ENCODE results near the gene NAB2. TPM values are rescaled to one million over a fixed set of nuclear protein-coding genes. Genes with fewer than 3 reads are reported as not detected.

NAB2 gene
- polyA plus RNA-seq, 3 donors, result 1.00 to 8.3 (median 2.7) TPM

DNA sequence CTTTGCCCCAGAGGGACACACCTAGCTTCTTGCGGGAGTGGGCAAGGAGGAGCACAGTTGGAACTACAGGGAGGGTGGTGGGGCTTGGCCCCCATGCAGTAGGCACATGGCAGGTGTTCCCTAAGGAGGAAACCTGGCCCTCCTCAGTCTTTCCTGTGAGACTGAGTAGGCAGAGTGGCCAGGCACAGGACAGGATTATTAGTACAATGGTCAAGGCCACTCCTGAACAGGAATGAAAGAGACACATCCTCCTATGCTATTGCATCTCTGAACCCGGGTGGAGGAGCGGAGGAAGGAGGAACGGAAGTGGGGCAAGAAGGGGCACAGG, 39.8 kb upstream of the NAB2 start:
- peaks cover 60% of the 10 kb centered on the region for H3K4me1 Mint-ChIP-seq
- Histone ChIP-seq H4K20me1 (ENCODE audit: insufficient read depth, low read length) (no peaks in the 10 kb centered on the region), H3K9ac (ENCODE audit: insufficient read depth, low read length, poor library complexity, severe bottlenecking) (no peak overlapping the region), H3K4me3 (replicated peaks in 1 of 3; ENCODE audit: low read depth in 2 of 3, low read length in 3 of 3) (peak overlapping the region in 1 of 3 experiments; percentile 22), H3K27me3 (ENCODE audit: control insufficient read depth in 2 of 2, insufficient read depth in 2 of 2, low read length in 2 of 2) (no peaks in the 10 kb centered on the region), H3K79me2 (ENCODE audit: insufficient read depth, low read length) (no peaks in the 10 kb centered on the region), H3K36me3 (replicated peaks in 1 of 2; ENCODE audit: control insufficient read depth in 1 of 2, insufficient read depth in 2 of 2, low read length in 2 of 2) (no peaks in the 10 kb centered on the region), H3K9me3 (replicated peaks in 1 of 2; ENCODE audit: control insufficient read depth in 1 of 2, insufficient read depth in 1 of 2, low read length in 2 of 2) (no peaks in the 10 kb centered on the region), H3K27ac (ENCODE audit: low read depth in 1 of 2, low read length in 2 of 2) (peak overlapping the region; percentile 3 to 85), H2AFZ (ENCODE audit: insufficient read depth, low read depth, low read length, poor library complexity, severe bottlenecking) (no peak overlapping the region), H3K4me2 (replicated peaks; ENCODE audit: extremely low read depth, low read length, poor library complexity, severe bottlenecking) (peak overlapping the region; percentile 18), H3K4me1 (ENCODE audit: control insufficient read depth in 1 of 2, insufficient read depth in 2 of 2, low read length in 2 of 2) (peaks cover 55% of the 10 kb centered on the region in 2 donors)
- peak in 2 of 3 donors; percentile 27 to 34 for DNase-seq
- intact Hi-C loops (cut with micrococcal nuclease), result no loop called here
- H3K27me3 Mint-ChIP-seq (ENCODE audit: low read depth in 3 of 3), result peaks cover 2 to 6% (median 6%) of the 10 kb centered on the region in 3 donors
- H3K27ac Mint-ChIP-seq, result peak overlapping the region in 5 of 7 donors; percentile 2 to 93 (median 72)
- H3K4me3 Mint-ChIP-seq, result peak overlapping the region in 1 of 2 donors; percentile 60
- TF ChIP-seq, protein P1, sequence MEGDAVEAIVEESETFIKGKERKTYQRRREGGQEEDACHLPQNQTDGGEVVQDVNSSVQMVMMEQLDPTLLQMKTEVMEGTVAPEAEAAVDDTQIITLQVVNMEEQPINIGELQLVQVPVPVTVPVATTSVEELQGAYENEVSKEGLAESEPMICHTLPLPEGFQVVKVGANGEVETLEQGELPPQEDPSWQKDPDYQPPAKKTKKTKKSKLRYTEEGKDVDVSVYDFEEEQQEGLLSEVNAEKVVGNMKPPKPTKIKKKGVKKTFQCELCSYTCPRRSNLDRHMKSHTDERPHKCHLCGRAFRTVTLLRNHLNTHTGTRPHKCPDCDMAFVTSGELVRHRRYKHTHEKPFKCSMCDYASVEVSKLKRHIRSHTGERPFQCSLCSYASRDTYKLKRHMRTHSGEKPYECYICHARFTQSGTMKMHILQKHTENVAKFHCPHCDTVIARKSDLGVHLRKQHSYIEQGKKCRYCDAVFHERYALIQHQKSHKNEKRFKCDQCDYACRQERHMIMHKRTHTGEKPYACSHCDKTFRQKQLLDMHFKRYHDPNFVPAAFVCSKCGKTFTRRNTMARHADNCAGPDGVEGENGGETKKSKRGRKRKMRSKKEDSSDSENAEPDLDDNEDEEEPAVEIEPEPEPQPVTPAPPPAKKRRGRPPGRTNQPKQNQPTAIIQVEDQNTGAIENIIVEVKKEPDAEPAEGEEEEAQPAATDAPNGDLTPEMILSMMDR (IDR thresholded peaks at IDR 0.05), result no peak
- 100% methylated on average over 1 of the region's 4 CpGs for WGBS (ENCODE audit: insufficient coverage)
- H3K36me3 Mint-ChIP-seq, result no peaks in the 10 kb centered on the region
- H3K9me3 Mint-ChIP-seq, result peaks cover 0 to 3% (median 0%) of the 10 kb centered on the region in 7 donors

DNA sequence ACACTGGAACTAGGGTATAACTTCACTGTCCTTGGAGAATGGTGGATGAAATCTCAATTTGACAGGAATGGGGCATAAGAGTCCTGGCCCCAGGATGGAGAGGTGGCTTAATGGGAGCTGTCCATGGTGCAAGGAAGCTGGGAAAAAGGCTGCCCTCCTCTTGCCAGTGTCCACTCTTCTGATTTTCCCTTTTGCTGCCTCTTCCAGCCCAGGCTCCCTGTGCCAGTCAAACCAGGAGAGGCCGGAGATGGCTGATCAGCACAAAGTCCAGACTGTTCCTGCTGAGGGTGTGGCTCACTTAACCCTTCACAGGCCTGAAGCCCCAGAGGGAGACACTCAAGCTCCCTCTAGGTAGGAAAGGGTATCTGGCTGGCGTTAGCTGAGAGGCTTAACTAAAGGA, 39.0 kb upstream of the NAB2 start, which contains the start of gene MYO1A:
MYO1A (minus strand) TSS at position 240 of the 400 bp plus-strand sequence. CDS start 1,806 bp downstream, outside the sequence.
- Histone ChIP-seq H2AFZ (ENCODE audit: insufficient read depth, low read depth, low read length, poor library complexity, severe bottlenecking) (no peak within 1 kb of the TSS), H4K20me1 (ENCODE audit: insufficient read depth, low read length) (no peaks in the 10 kb centered on the region), H3K4me1 (ENCODE audit: control insufficient read depth in 1 of 2, insufficient read depth in 2 of 2, low read length in 2 of 2) (peaks cover 55% of the 10 kb centered on the region in 2 donors), H3K27ac (ENCODE audit: low read depth in 1 of 2, low read length in 2 of 2) (peak within 1 kb of the TSS; percentile 3 to 85), H3K27me3 (ENCODE audit: control insufficient read depth in 2 of 2, insufficient read depth in 2 of 2, low read length in 2 of 2) (no peaks in the 10 kb centered on the region), H3K9ac (ENCODE audit: insufficient read depth, low read length, poor library complexity, severe bottlenecking) (no peak within 1 kb of the TSS), H3K4me2 (replicated peaks; ENCODE audit: extremely low read depth, low read length, poor library complexity, severe bottlenecking) (peak within 1 kb of the TSS; percentile 18), H3K4me3 (replicated peaks in 1 of 3; ENCODE audit: low read depth in 2 of 3, low read length in 3 of 3) (peak within 1 kb of the TSS in 1 of 3 experiments; percentile 22), H3K79me2 (ENCODE audit: insufficient read depth, low read length) (no peaks in the 10 kb centered on the region), H3K36me3 (replicated peaks in 1 of 2; ENCODE audit: control insufficient read depth in 1 of 2, insufficient read depth in 2 of 2, low read length in 2 of 2) (no peaks in the 10 kb centered on the region), H3K9me3 (replicated peaks in 1 of 2; ENCODE audit: control insufficient read depth in 1 of 2, insufficient read depth in 1 of 2, low read length in 2 of 2) (no peaks in the 10 kb centered on the region)
- no peak for DNase-seq
- TF ChIP-seq, protein P1 (IDR thresholded peaks at IDR 0.05), result no peak
- Mint-ChIP-seq H3K4me1 (peaks cover 60% of the 10 kb centered on the region), H3K4me3 (peak within 1 kb of the TSS in 1 of 2 donors; percentile 60), H3K9me3 (peaks cover 0 to 3% (median 0%) of the 10 kb centered on the region in 7 donors), H3K27ac (peak within 1 kb of the TSS in 6 of 7 donors; percentile 37 to 93 (median 68)), H3K36me3 (no peaks in the 10 kb centered on the region), H3K27me3 (ENCODE audit: low read depth in 3 of 3) (peaks cover 0 to 6% (median 6%) of the 10 kb centered on the region in 3 donors)
- intact Hi-C loops (cut with micrococcal nuclease), result no loop called here
- WGBS (ENCODE audit: insufficient coverage), result 100% methylated on average over 1 of the region's 2 CpGs
